ENCODE measurements around the gene MRPL38. TPM values are rescaled to one million over a fixed set of nuclear protein-coding genes. Genes with fewer than 3 reads are reported as not detected.

Gene MRPL38
- total RNA-seq, 1 experiment from 2014 or later = 108 TPM

DNA sequence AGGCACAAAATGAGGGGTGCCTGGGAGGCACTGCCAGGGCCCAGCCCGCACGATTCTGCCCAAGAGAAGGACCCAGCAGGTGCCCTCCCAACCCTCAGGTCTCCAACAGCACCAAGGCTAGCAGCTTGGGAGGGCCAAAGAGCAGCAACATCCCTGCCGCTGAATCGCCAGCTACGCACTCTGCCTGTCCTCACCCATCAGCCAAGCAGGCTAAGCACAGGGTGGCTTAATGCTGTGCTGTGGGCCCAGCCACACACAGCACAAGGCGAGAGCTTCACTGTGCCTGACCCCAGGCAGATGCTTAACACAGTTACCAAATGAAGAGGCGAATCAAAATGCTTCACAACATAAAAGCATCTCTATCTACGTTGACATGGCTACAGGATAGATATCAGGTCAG is 10.6 kb upstream of the MRPL38 start:
- H3K27ac Mint-ChIP-seq = peak overlapping the region in 2 of 3 experiments; percentile 61 to 68; a peak in 1 of 7 replicates

More for the DNA sequence above, 10.6 kb upstream of the MRPL38 start:
- peaks cover 0 to 22% (median 2%) of the 10 kb centered on the region in 3 experiments; a peak in 4 of 7 replicates for H3K36me3 Mint-ChIP-seq (ENCODE audit: insufficient read depth in 1 of 3, low read depth in 3 of 3)
- H3K4ac ChIP-seq (ENCODE audit: low read depth, low read length) = no peak overlapping the region
- no peaks in the 10 kb centered on the region for H3K9me3 Mint-ChIP-seq
- no peak overlapping the region for H2BK12ac ChIP-seq (ENCODE audit: insufficient read length, low read depth, low read length)
- no peaks in the 10 kb centered on the region for H3K9me3 ChIP-seq (ENCODE audit: control insufficient read depth, low read depth, low read length)
- no peaks in the 10 kb centered on the region for H4K20me1 ChIP-seq (ENCODE audit: control insufficient read depth, insufficient read depth, insufficient read length)
- H3K14ac ChIP-seq (ENCODE audit: insufficient read depth, low read length) = no peak overlapping the region
- no peak overlapping the region for H3T11ph ChIP-seq (ENCODE audit: low read length)
- no peak overlapping the region for H4K5ac ChIP-seq (ENCODE audit: insufficient read length, low read depth, low read length)
- no peak overlapping the region for H4K8ac ChIP-seq (replicated peaks; ENCODE audit: insufficient read length, low read depth, low read length)
- no peak overlapping the region for H2AK5ac ChIP-seq (ENCODE audit: insufficient read length, low read length)
- peaks cover 2 to 5% of the 10 kb centered on the region in 2 experiments; a peak in 2 of 4 replicates for H3K4me1 Mint-ChIP-seq
- H3K56ac ChIP-seq (ENCODE audit: insufficient read length, low read depth, low read length) = no peak overlapping the region
- H3K27ac ChIP-seq (ENCODE audit: insufficient read length, low read depth, low read length) = no peak overlapping the region
- no peaks in the 10 kb centered on the region for H3K27me3 Mint-ChIP-seq (ENCODE audit: low read depth)
- DNase-seq = no peak
- H2AFZ ChIP-seq (ENCODE audit: low read length) = no peak overlapping the region
- no peaks in the 10 kb centered on the region for H3K79me1 ChIP-seq (ENCODE audit: insufficient read depth, low read depth, low read length, poor library complexity, severe bottlenecking)
- H3K23ac ChIP-seq (ENCODE audit: insufficient read length, low read depth, low read length) = no peak overlapping the region
- H2BK15ac ChIP-seq (ENCODE audit: low read depth, low read length) = no peak overlapping the region
- H3K27me3 ChIP-seq (ENCODE audit: insufficient read depth, low read length) = no peaks in the 10 kb centered on the region
- H3K4me3 Mint-ChIP-seq = no peak overlapping the region
- no peak overlapping the region for H2BK20ac ChIP-seq (ENCODE audit: low read depth, low read length, poor library complexity, severe bottlenecking)
- H3K23me2 ChIP-seq (ENCODE audit: insufficient read length, low read depth, low read length, poor library complexity, severe bottlenecking) = peaks cover 3% of the 10 kb centered on the region
- no peak overlapping the region for H2BK120ac ChIP-seq (ENCODE audit: low read depth, low read length, poor library complexity, severe bottlenecking)
- no CpG with 5 or more reads among the region's 8 CpGs for WGBS (ENCODE audit: extremely low coverage, insufficient read length, low lambda C conversion rate)
- no peaks in the 10 kb centered on the region for H3K79me2 ChIP-seq (ENCODE audit: insufficient read depth, low read length)
- H2BK5ac ChIP-seq (ENCODE audit: insufficient read length, low read length) = no peak overlapping the region
- H3K4me1 ChIP-seq (ENCODE audit: insufficient read depth, low read length) = no peaks in the 10 kb centered on the region
- H3K18ac ChIP-seq (ENCODE audit: insufficient read length, low read depth, low read length) = no peak overlapping the region
- no peak for TF ChIP-seq CTCF (conservative IDR thresholded peaks at IDR 0.05)
- H3K9ac ChIP-seq (ENCODE audit: extremely low read depth, insufficient read length, low read length) = no peak overlapping the region
- H4K91ac ChIP-seq (ENCODE audit: insufficient read length, low read depth, low read length) = no peak overlapping the region
- H3K4me2 ChIP-seq (ENCODE audit: insufficient read depth, insufficient read length, low read length) = no peak overlapping the region
